GM19467 (cell line): ENCODE measurements around the gene ZBED2.
"Not testable (repeated sequence)": the region's sequence is repeated elsewhere in the genome, so short reads cannot be mapped to it uniquely, and the experiment has no call there.

Experiments used
- ATAC-seq: cut with Tn5 transposase; IDR thresholded peaks from one replicate; pipeline ENCODE4 v1.9.1; 2021; ENCODE audit warnings: mild to moderate bottlenecking, moderate library complexity; ENCODE audit not compliant: unreplicated experiment

ZBED2 gene

GRCh38 chr3:111577798-111578685 is 17.1 kb downstream of the ZBED2 start:
- peak; percentile 83 for ATAC-seq

GRCh38 chr3:111577113-111577512 is 18.0 kb downstream of the ZBED2 start:
- ATAC-seq = no peak

- ATAC-seq = no peak
These were observed 23.2 kb downstream of the ZBED2 start for GRCh38 chr3:111571907-111572460.

GRCh38 chr3:111571282-111571681 is 23.9 kb downstream of the ZBED2 start:
- no peak for ATAC-seq

- ATAC-seq = no peak
These were observed 24.6 kb downstream of the ZBED2 start for GRCh38 chr3:111570404-111571030.

- no peak for ATAC-seq
These were observed 26.2 kb downstream of the ZBED2 start for GRCh38 chr3:111568911-111569310.

- ATAC-seq = no peak
These were observed 26.8 kb downstream of the ZBED2 start for GRCh38 chr3:111568355-111568754.

GRCh38 chr3:111566844-111567243 is 28.3 kb downstream of the ZBED2 start:
- no peak for ATAC-seq

GRCh38 chr3:111561902-111562301 is 33.2 kb downstream of the ZBED2 start:
- ATAC-seq = not testable (repeated sequence)

- ATAC-seq = no peak
These were observed 46.4 kb downstream of the ZBED2 start for GRCh38 chr3:111548756-111549155.

- peak; percentile 53 for ATAC-seq
These were observed 47.1 kb downstream of the ZBED2 start for GRCh38 chr3:111548092-111548491.

GRCh38 chr3:111547631-111548030 is 47.5 kb downstream of the ZBED2 start:
- peak; percentile 81 for ATAC-seq

GRCh38 chr3:111545349-111545748 is 49.8 kb downstream of the ZBED2 start:
- ATAC-seq = no peak
